Activated CD4-positive, alpha-beta memory T cell treated with anti-CD3 and anti-CD28 coated beads for 36 hours (primary cell): ENCODE results near the gene NKTR. TPM values are rescaled to one million over a fixed set of nuclear protein-coding genes. Genes with fewer than 3 reads are reported as not detected.

ENCODE experiments used
- CTCF ChIA-PET: fragments of 350-600 bp; sonication (Branson Sonifier 250); formaldehyde crosslinking; loops from one replicate; lab custom pipeline; 2021; ENCODE audit warnings: antibody characterized with exemption, inconsistent platforms; lab: Charles Lee
- POLR2A ChIA-PET: fragments of 350-600 bp; sonication (Branson Sonifier 250); formaldehyde crosslinking; loops from one replicate; lab custom pipeline; 2021; ENCODE audit warnings: antibody characterized with exemption; lab: Charles Lee
- DNase-seq: peaks from one replicate; pipeline ENCODE4 v3.0.0-alpha.2; 2020
- H3K27ac Mint-ChIP-seq: one replicate; pipeline ENCODE4 v1.8.0; 2021; ENCODE audit warnings: mixed read lengths
- H3K27me3 Mint-ChIP-seq: one replicate; pipeline ENCODE4 v1.8.0; 2021; ENCODE audit warnings: mixed read lengths
- H3K36me3 Mint-ChIP-seq: one replicate; pipeline ENCODE4 v1.8.0; 2021; ENCODE audit warnings: mixed read lengths
- H3K4me1 Mint-ChIP-seq: one replicate; pipeline ENCODE4 v1.8.0; 2021; ENCODE audit warnings: low read depth, mixed read lengths
- H3K4me3 Mint-ChIP-seq: one replicate; pipeline ENCODE4 v1.8.0; 2021; ENCODE audit warnings: mild to moderate bottlenecking, mixed read lengths
- H3K9me3 Mint-ChIP-seq: one replicate; pipeline ENCODE4 v1.8.0; 2021; ENCODE audit warnings: mixed read lengths
- intact Hi-C: fragments of 100-400 bp; cut with micrococcal nuclease; formaldehyde crosslinking; loops from one replicate; pipeline ENCODE4 v1.15.1; 2023
- total RNA-seq, 2 experiments: library from RNA; stranded (reverse); gene quantifications; one replicate each; pipeline ENCODE4 v1.2.3, GENCODE V29; 2021

The NKTR gene
- total RNA-seq, 2 experiments from 2014 or later, result 65.9 to 73.9 TPM

GRCh38 chr3:42657675-42658074 is 57.2 kb downstream of the NKTR start:
- ChIA-PET CTCF (interaction anchor here (0.6 to 1.2 kb wide), 2 partner anchors 106 to 157 kb away, joined by 3 to 4 read pairs; no protein-coding TSS in a partner anchor), POLR2A (no interaction called here)
- Mint-ChIP-seq H3K4me3 (no peak overlapping the region), H3K36me3 (no peaks in the 10 kb centered on the region), H3K9me3 (no peaks in the 10 kb centered on the region), H3K4me1 (peaks cover 11% of the 10 kb centered on the region), H3K27ac (no peak overlapping the region), H3K27me3 (no peaks in the 10 kb centered on the region)
- no peak for DNase-seq
- intact Hi-C loops, result no loop called here

- H3K9me3 Mint-ChIP-seq, result no peaks in the 10 kb centered on the region
- no peak overlapping the region for H3K27ac Mint-ChIP-seq
- H3K4me1 Mint-ChIP-seq, result peaks cover 8% of the 10 kb centered on the region
- intact Hi-C loops, result no loop called here
- POLR2A ChIA-PET, result no interaction called here
- H3K27me3 Mint-ChIP-seq, result no peaks in the 10 kb centered on the region
- no peaks in the 10 kb centered on the region for H3K36me3 Mint-ChIP-seq
- DNase-seq, result no peak
- CTCF ChIA-PET, result interaction anchor here (1.2 to 1.4 kb wide), 2 partner anchors 10 to 106 kb away, joined by 4 to 5 read pairs; no protein-coding TSS in a partner anchor
- no peak overlapping the region for H3K4me3 Mint-ChIP-seq
Measured at GRCh38 chr3:42658091-42658770, 57.7 kb downstream of the NKTR start.

GRCh38 chr3:42658771-42659390 is 58.4 kb downstream of the NKTR start:
- POLR2A ChIA-PET, result no interaction called here
- DNase-seq, result no peak

GRCh38 chr3:42659451-42660130 is 59.1 kb downstream of the NKTR start:
- Mint-ChIP-seq H3K4me3 (no peak overlapping the region), H3K36me3 (no peaks in the 10 kb centered on the region), H3K4me1 (no peaks in the 10 kb centered on the region), H3K27ac (no peak overlapping the region), H3K9me3 (no peaks in the 10 kb centered on the region), H3K27me3 (no peaks in the 10 kb centered on the region)
- intact Hi-C loops, result no loop called here
- CTCF ChIA-PET, result interaction anchor here (1.4 to 2.2 kb wide), 2 partner anchors 11 to 85 kb away, joined by 5 to 15 read pairs; no protein-coding TSS in a partner anchor
- no peak for DNase-seq
- POLR2A ChIA-PET, result no interaction called here

More at GRCh38 chr3:42658771-42659390, 58.4 kb downstream of the NKTR start:
- Mint-ChIP-seq H3K27ac (no peak overlapping the region), H3K9me3 (no peaks in the 10 kb centered on the region), H3K27me3 (no peaks in the 10 kb centered on the region), H3K4me1 (peaks cover 1% of the 10 kb centered on the region), H3K4me3 (no peak overlapping the region), H3K36me3 (no peaks in the 10 kb centered on the region)
- intact Hi-C loops, result no loop called here
- CTCF ChIA-PET, result interaction anchor here (1.4 kb wide), 1 partner anchor 11 kb away, joined by 5 read pairs; no protein-coding TSS in a partner anchor

- DNase-seq, result no peak
- Mint-ChIP-seq H3K4me3 (no peak overlapping the region), H3K27me3 (no peaks in the 10 kb centered on the region), H3K36me3 (no peaks in the 10 kb centered on the region), H3K27ac (no peak overlapping the region), H3K4me1 (no peaks in the 10 kb centered on the region), H3K9me3 (no peaks in the 10 kb centered on the region)
- POLR2A ChIA-PET, result no interaction called here
- intact Hi-C loops, result no loop called here
- CTCF ChIA-PET, result interaction anchor here (1.4 to 2.2 kb wide), 3 partner anchors 12 to 84 kb away, joined by 5 to 15 read pairs (median 8); no protein-coding TSS in a partner anchor
Measured at GRCh38 chr3:42660131-42660715, 59.7 kb downstream of the NKTR start.

GRCh38 chr3:42660898-42661297 is 60.4 kb downstream of the NKTR start:
- intact Hi-C loops, result no loop called here
- ChIA-PET POLR2A (no interaction called here), CTCF (interaction anchor here (0.8 to 2.2 kb wide), 5 partner anchors 9 to 96 kb away, joined by 3 to 15 read pairs (median 5); no protein-coding TSS in a partner anchor)
- Mint-ChIP-seq H3K27me3 (no peaks in the 10 kb centered on the region), H3K4me3 (no peak overlapping the region), H3K36me3 (no peaks in the 10 kb centered on the region), H3K4me1 (no peaks in the 10 kb centered on the region), H3K27ac (no peak overlapping the region), H3K9me3 (no peaks in the 10 kb centered on the region)
- peak; percentile 45 for DNase-seq

GRCh38 chr3:42661593-42662022 is 61.1 kb downstream of the NKTR start:
- Mint-ChIP-seq H3K4me1 (no peaks in the 10 kb centered on the region), H3K4me3 (no peak overlapping the region), H3K27me3 (no peaks in the 10 kb centered on the region), H3K36me3 (no peaks in the 10 kb centered on the region), H3K27ac (no peak overlapping the region), H3K9me3 (no peaks in the 10 kb centered on the region)
- intact Hi-C loops, result no loop called here
- CTCF ChIA-PET, result interaction anchor here (0.8 to 2.2 kb wide), 5 partner anchors 8 to 95 kb away, joined by 3 to 15 read pairs (median 5); no protein-coding TSS in a partner anchor
- POLR2A ChIA-PET, result no interaction called here
- no peak for DNase-seq

- Mint-ChIP-seq H3K9me3 (no peaks in the 10 kb centered on the region), H3K27ac (no peak overlapping the region), H3K4me3 (no peak overlapping the region), H3K4me1 (no peaks in the 10 kb centered on the region), H3K36me3 (no peaks in the 10 kb centered on the region), H3K27me3 (no peaks in the 10 kb centered on the region)
- intact Hi-C loops, result no loop called here
- POLR2A ChIA-PET, result no interaction called here
- CTCF ChIA-PET, result interaction anchor here (0.9 to 1.8 kb wide), 3 partner anchors 80 to 94 kb away, joined by 3 to 8 read pairs (median 5); no protein-coding TSS in a partner anchor
- no peak for DNase-seq
Measured at GRCh38 chr3:42662037-42662812, 61.7 kb downstream of the NKTR start.

- no peak overlapping the region for H3K27ac Mint-ChIP-seq
- no peak overlapping the region for H3K4me3 Mint-ChIP-seq
- intact Hi-C loops, result no loop called here
- no peaks in the 10 kb centered on the region for H3K36me3 Mint-ChIP-seq
- ChIA-PET CTCF (interaction anchor here (0.9 kb wide), 1 partner anchor 82 kb away, joined by 3 read pairs; no protein-coding TSS in a partner anchor), POLR2A (no interaction called here)
- no peaks in the 10 kb centered on the region for H3K4me1 Mint-ChIP-seq
- no peak for DNase-seq
- H3K9me3 Mint-ChIP-seq, result no peaks in the 10 kb centered on the region
- H3K27me3 Mint-ChIP-seq, result no peaks in the 10 kb centered on the region
Measured at GRCh38 chr3:42662813-42663535, 62.5 kb downstream of the NKTR start.

GRCh38 chr3:42663581-42664437 is 63.3 kb downstream of the NKTR start:
- POLR2A ChIA-PET, result no interaction called here
- H3K27me3 Mint-ChIP-seq, result peaks cover 2% of the 10 kb centered on the region
- no peaks in the 10 kb centered on the region for H3K4me1 Mint-ChIP-seq
- H3K27ac Mint-ChIP-seq, result no peak overlapping the region
- CTCF ChIA-PET, result no interaction called here
- H3K36me3 Mint-ChIP-seq, result no peaks in the 10 kb centered on the region
- H3K4me3 Mint-ChIP-seq, result no peak overlapping the region
- H3K9me3 Mint-ChIP-seq, result no peaks in the 10 kb centered on the region
- DNase-seq, result no peak
- intact Hi-C loops, result no loop called here
